Transverse colon (tissue), 4 donors: Measurements from ENCODE around the gene TTC23L. TPM values are rescaled to one million over a fixed set of nuclear protein-coding genes. Genes with fewer than 3 reads are reported as not detected.

ENCODE experiments used
- DNase-seq: peaks from one replicate; pipeline ENCODE4 v3.0.0-alpha.2; 2019
- H3K27ac ChIP-seq, 4 donors: fragments of 200-600 bp; sonication (generic); 2 replicates each; pipeline ENCODE4 v1.5.1; 2016 to 2018; ENCODE audit warnings: inconsistent platforms in 4 of 4
- H3K27me3 ChIP-seq: fragments of 200-600 bp; sonication (generic); 2 replicates; pipeline ENCODE4 v1.5.1; 2017; ENCODE audit warnings: inconsistent platforms
- H3K36me3 ChIP-seq, 4 donors: fragments of 200-600 bp; sonication (generic); 2 replicates each; pipeline ENCODE4 v1.5.1; 2017 to 2019; ENCODE audit warnings: inconsistent platforms in 4 of 4
- H3K4me1 ChIP-seq, 4 donors: fragments of 200-600 bp; sonication (generic); 2 replicates each; pipeline ENCODE4 v1.5.1; 2017 to 2020; ENCODE audit warnings: inconsistent platforms in 4 of 4
- H3K4me3 ChIP-seq, 4 donors: fragments of 200-600 bp; sonication (generic); 1 replicate in 1 of 4; 2 replicates in 3 of 4; pipeline versions ENCODE4 v1.5.1 to v1.6.1; 2017 to 2019; ENCODE audit warnings: inconsistent platforms in 4 of 4
- H3K9me3 ChIP-seq, 2 donors: fragments of 200-600 bp; sonication (generic); 2 replicates each; pipeline ENCODE4 v1.5.1; 2017 to 2019; ENCODE audit warnings: inconsistent platforms in 2 of 2
- EP300 ChIP-seq: sonication (generic); formaldehyde crosslinking; IDR thresholded peaks from one replicate; pipeline ENCODE4 v1.6.1; 2017; ENCODE audit warnings: antibody characterized with exemption, low read depth
- POLR2A ChIP-seq: fragments of 450-650 bp; IDR thresholded peaks from one replicate; pipeline ENCODE4 v1.6.1; 2016; ENCODE audit warnings: antibody characterized with exemption, mild to moderate bottlenecking, moderate library complexity
- POLR2AphosphoS5 ChIP-seq, 3 donors: sonication (generic); formaldehyde crosslinking; IDR thresholded peaks; one replicate each; pipeline ENCODE4 v1.6.1; 2016; ENCODE audit warnings: antibody characterized with exemption in 3 of 3
- WGBS, 2 donors: methylation state at CpG; one replicate each; pipeline ENCODE4 v1.1.5; 2018; ENCODE audit warnings: low coverage in 1 of 2; 5-methylcytosine and 5-hydroxymethylcytosine counted together
- in situ Hi-C, 4 donors: fragments of 200-750 bp; cut with MboI; loops; one replicate each; pipeline versions ENCODE4 v1.15.0 to v1.15.1; 2017; ENCODE audit warnings: low sequenced_read_pairs in 3 of 4, low pct_ligation_motif_present in 1 of 4, low pct_unique_long_range_greater_than_20kb in 1 of 4
- intact Hi-C: fragments of 100-400 bp; cut with DNase I; formaldehyde crosslinking; loops from one replicate; pipeline ENCODE4 v1.15.1; 2023; ENCODE audit warnings: low total_unique reads
- total RNA-seq, 4 donors: library from RNA; depleted of rRNA; stranded (reverse); fragments of >200 nt; gene quantifications; one replicate each; pipeline ENCODE4 v1.1.0, GENCODE V29; 2016
- TF ChIP-seq, protein P1 (sequence below), 5 experiments: fragments of 200-600 bp in 3 of 5; fragments of 450-650 bp in 2 of 5; sonication (generic) in 3 of 5; IDR thresholded peaks; 1 replicate in 2 of 5; 2 replicates in 3 of 5; pipeline ENCODE4 v1.5.1; 2016 to 2017; ENCODE audit warnings: antibody characterized with exemption in 5 of 5, inconsistent platforms in 3 of 5, mild to moderate bottlenecking in 2 of 5, moderate library complexity in 1 of 5

TTC23L gene
- total RNA-seq, 4 donors from 2014 or later, result 0.27 to 0.32 TPM; not detected in 2

DNA sequence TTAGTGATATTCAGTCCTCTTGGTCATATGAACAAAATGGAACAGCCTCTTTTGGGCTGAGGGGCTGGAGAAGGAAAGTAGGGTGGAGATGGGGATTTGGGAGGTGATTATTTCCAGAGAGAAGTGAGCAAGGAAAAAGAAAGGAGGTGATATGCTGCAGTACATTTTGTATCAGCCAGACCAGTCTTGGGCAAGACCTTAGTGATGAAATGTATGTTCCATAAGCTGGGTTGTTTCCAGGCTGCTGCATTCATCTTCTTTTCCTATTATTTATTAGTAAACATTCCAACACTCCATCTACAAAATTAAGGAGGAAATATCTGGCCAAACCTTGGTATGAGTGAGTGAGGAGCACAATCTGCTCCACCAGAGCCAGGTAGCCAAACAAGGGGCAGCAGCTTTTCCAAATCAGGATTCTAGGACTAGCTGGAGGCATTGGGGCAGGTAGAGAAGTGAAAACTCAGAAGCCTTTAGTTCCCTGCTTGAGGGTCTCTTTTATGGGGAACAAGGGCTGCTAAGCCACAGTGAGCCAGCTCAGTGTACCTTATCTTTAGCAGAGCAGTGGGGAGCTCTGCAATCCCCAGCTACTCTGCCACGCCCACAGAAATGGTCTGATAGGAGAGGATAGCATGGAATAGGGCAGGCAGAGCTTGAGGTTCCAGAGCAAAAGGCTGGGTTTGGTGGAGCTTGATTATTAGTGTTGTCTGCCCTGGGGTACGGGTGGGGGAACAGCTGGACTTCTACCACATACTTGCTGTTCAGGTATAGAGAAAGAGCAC, 56.9 kb downstream of the TTC23L start:
- no peak for TF ChIP-seq EP300
- TF ChIP-seq, protein P1, sequence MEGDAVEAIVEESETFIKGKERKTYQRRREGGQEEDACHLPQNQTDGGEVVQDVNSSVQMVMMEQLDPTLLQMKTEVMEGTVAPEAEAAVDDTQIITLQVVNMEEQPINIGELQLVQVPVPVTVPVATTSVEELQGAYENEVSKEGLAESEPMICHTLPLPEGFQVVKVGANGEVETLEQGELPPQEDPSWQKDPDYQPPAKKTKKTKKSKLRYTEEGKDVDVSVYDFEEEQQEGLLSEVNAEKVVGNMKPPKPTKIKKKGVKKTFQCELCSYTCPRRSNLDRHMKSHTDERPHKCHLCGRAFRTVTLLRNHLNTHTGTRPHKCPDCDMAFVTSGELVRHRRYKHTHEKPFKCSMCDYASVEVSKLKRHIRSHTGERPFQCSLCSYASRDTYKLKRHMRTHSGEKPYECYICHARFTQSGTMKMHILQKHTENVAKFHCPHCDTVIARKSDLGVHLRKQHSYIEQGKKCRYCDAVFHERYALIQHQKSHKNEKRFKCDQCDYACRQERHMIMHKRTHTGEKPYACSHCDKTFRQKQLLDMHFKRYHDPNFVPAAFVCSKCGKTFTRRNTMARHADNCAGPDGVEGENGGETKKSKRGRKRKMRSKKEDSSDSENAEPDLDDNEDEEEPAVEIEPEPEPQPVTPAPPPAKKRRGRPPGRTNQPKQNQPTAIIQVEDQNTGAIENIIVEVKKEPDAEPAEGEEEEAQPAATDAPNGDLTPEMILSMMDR (IDR thresholded peaks at IDR 0.05), result no peak
- TF ChIP-seq POLR2A, result no peak
- no peak for TF ChIP-seq POLR2AphosphoS5 (IDR thresholded peaks at IDR 0.05)
- no peak for DNase-seq
- intact Hi-C loops (loop anchor here (5.0 kb wide), 1 partner anchor 374 kb away; no protein-coding TSS in a partner anchor), in situ Hi-C loops (loop anchor here in 2 of 4 donors (10.0 to 25.0 kb wide), 2 partner anchors 359 to 381 kb away; no protein-coding TSS in a partner anchor)
- no peaks in the 10 kb centered on the region for H3K9me3 ChIP-seq
- no peaks in the 10 kb centered on the region for H3K4me1 ChIP-seq
- no peaks in the 10 kb centered on the region for H3K36me3 ChIP-seq
- no peaks in the 10 kb centered on the region for H3K27me3 ChIP-seq
- H3K4me3 ChIP-seq, result no peak overlapping the region
- H3K27ac ChIP-seq, result no peak overlapping the region
- WGBS, 2 donors, result 82% methylated on average over 2 of the region's 2 CpGs; no CpG with 5 or more reads in 1 of the 2 donors

DNA sequence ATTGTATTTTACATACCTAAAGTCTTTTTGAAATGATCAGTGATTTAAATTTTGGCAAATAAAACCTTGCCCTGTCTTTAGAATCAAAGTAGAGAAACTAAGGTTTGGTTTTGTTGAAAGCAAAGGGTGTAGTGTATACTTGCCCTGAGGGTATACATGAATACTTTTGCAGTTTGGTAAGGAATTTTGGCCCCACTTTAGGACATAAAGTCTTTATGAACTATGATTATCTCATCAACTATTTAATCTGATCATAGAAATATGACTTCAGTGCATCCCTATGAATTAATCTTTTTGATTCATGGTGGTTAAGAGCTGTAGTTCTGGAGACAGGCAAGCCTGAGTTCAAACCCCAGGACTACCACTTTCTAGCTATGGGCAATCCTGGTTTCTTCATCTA, 58.7 kb downstream of the TTC23L start:
- H3K9me3 ChIP-seq, result no peaks in the 10 kb centered on the region
- H3K4me1 ChIP-seq, result no peaks in the 10 kb centered on the region
- TF ChIP-seq, protein P1 (IDR thresholded peaks at IDR 0.05), result no peak
- no peak for TF ChIP-seq POLR2AphosphoS5 (IDR thresholded peaks at IDR 0.05)
- no peak for TF ChIP-seq POLR2A
- no peak for TF ChIP-seq EP300
- H3K27ac ChIP-seq, result no peak overlapping the region
- no peak overlapping the region for H3K4me3 ChIP-seq
- intact Hi-C loops, result loop anchor here (1.0 to 5.0 kb wide), 2 partner anchors 375 to 411 kb away; no protein-coding TSS in a partner anchor
- in situ Hi-C loops, result loop anchor here in 2 of 4 donors (10.0 to 25.0 kb wide), 2 partner anchors 360 to 383 kb away; no protein-coding TSS in a partner anchor
- DNase-seq, result no peak
- H3K36me3 ChIP-seq, result no peaks in the 10 kb centered on the region
- H3K27me3 ChIP-seq, result no peaks in the 10 kb centered on the region

DNA sequence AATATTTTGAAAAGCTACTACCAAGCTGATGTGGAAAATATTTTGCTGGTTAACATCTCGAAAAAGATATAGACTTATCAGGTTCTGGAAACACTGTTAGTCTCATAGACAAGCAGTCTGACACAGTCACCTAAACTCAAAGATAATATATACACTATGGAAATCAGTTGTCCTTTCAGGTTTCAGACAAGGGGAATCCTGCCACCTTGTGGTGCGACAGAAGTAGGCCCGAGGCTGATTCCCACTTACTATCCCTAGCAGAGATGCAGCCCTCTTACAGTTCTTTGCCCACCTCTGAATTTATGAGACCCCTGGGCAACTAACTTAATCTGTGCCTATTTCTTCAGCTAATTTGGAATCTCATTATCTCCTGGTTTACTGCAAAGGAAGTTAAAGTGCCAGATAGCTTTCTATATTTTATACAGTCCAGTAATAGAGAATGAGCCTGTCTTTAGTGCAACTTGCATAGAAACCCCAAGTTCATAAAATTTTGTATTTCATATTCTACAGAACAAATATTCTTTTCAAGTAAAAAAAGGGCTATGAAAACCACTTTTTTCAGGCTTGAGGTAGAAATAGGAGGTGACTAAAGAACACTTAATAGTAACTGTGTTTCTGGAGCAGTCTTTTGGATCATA, 59.4 kb downstream of the TTC23L start:
- 1 to 10% methylated on average over 2 to 3 of the region's 3 CpGs for WGBS, 2 donors
- peak; percentile 62 for DNase-seq
- in situ Hi-C loops (loop anchor here in 2 of 4 donors (10.0 to 25.0 kb wide), 2 partner anchors 361 to 384 kb away; no protein-coding TSS in a partner anchor), intact Hi-C loops (loop anchor here (1.0 to 5.0 kb wide), 2 partner anchors 376 to 412 kb away; no protein-coding TSS in a partner anchor)
- no peaks in the 10 kb centered on the region for H3K4me1 ChIP-seq
- no peaks in the 10 kb centered on the region for H3K27me3 ChIP-seq
- TF ChIP-seq POLR2A, result no peak
- TF ChIP-seq, protein P1 (IDR thresholded peaks at IDR 0.05), result peak; percentile 81 to 86 (median 84)
- H3K4me3 ChIP-seq, result no peak overlapping the region
- no peak overlapping the region for H3K27ac ChIP-seq
- no peaks in the 10 kb centered on the region for H3K36me3 ChIP-seq
- H3K9me3 ChIP-seq, result no peaks in the 10 kb centered on the region

DNA sequence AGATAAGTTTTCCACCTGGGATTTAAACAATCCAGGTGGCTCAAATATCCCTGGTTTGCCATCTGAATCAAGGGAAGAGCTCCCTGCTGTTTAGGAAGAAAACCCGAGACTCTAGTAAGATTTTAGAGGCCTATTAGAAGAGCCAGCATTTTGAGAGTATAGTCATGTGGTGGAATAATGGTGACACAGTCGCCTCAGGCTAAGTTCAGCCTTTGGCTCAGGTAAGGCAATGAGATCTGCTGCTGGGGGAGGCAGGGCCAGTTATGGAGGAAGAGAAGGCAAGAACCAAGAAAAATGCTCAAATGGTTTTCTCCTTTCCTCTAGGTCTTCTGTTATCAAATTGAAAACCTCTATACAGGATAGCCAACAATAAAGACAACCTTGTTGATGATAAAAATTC, 60.1 kb downstream of the TTC23L start:
- Histone ChIP-seq H3K4me3 (no peak overlapping the region), H3K36me3 (no peaks in the 10 kb centered on the region), H3K4me1 (no peaks in the 10 kb centered on the region), H3K27ac (no peak overlapping the region), H3K27me3 (no peaks in the 10 kb centered on the region), H3K9me3 (no peaks in the 10 kb centered on the region)
- TF ChIP-seq POLR2AphosphoS5 (IDR thresholded peaks at IDR 0.05), result no peak
- TF ChIP-seq EP300, result no peak
- no peak for TF ChIP-seq POLR2A
- TF ChIP-seq, protein P1 (IDR thresholded peaks at IDR 0.05), result no peak
- intact Hi-C loops, result loop anchor here (5.0 kb wide), 1 partner anchor 377 kb away; no protein-coding TSS in a partner anchor
- no peak for DNase-seq
- WGBS, 2 donors, result 93 to 100% methylated on average over 1 to 2 of the region's 2 CpGs
- in situ Hi-C loops, result loop anchor here in 2 of 4 donors (10.0 to 25.0 kb wide), 2 partner anchors 362 to 384 kb away; no protein-coding TSS in a partner anchor
